ENCODE measurements around the gene SLC7A14.
"Not testable (repeated sequence)": the region's sequence is repeated elsewhere in the genome, so short reads cannot be mapped to it uniquely, and the experiment has no call there.

SLC7A14 gene

DNA sequence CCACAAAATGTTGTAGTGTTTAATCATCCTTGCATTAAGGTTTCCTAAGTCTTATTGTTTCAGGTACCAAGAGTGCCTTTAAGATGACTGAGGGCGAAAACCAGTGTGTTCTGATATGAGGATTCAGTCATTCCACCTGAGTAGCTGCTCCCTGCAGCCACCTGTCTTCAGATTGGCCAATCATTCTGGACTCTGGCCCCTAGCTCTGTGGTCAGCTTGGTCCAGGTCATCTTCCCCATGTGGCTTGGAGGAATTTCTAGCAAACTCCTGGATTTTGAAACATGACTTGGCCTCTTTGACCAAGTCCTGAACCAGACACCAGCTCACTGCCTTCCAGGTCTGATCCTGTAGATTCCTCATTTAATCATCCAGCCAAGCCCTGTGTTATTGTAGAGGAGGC is 7.8 kb upstream of the SLC7A14 start:
- DNase-seq: no peak

DNA sequence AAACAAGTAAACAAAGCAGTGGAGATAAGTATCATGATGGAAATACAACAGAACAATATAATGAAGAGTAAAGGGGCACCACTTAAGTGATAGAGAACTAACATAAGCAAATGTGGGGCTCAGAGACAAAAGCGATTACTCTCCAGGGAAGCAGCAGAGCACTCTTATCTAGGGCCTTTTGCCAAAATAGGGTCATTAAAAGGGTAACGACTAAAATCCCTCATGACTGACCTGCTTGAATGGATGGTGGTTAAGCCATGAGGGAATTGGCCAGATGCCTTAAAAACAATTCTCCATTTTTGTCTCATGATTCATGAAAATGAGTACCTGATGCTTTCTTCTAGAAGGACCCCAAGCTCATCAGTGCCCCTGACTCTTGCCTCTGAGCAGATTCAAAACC is 3.2 kb upstream of the SLC7A14 start:
- DNase-seq: no peak

DNA sequence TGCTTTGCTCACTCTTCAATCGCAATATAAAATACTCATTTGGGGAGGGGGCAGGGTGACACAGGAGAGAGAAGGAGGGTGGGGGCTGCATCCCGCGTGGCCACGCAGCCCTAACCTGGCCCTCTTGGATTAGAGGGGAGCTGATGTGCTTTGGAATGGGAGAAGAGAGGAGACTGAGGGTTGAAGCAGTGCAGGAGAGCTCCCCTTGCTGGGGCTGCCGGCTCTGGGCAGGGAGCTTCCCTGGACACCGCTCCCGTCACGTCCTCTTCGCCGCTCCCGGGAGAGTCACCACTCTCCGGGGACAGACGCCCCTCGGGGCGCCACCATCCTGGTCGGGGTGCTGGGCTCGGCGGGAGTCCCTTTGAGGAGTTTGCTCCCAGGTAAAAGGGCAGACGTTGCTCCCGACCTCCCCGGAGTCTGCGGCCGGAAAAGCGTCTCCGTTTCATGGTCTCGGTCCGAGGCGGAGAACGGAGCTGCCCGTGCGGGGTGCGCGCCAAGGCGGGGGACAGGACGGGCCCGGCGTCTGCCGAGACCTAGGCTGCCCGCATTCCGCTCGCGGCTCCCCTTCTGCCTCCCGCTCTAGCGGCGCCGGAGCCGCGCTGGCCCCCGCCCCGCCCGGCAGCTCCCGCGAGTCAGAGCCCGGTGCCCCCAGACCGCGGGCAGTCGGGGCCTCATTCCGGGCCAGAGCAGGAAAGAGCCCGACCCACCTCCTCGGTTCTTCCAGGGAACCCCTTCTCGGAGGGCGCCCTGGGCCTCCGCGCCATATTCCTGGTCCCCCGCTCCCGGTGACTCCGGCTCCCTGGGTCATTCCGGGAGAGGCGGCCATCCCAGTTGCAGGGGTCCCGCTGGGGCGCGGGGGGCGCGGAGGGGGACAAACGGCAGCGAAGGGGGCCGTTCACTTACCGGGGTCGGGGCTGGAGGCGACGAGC is 603 bp downstream of the SLC7A14 start:
- peak in 4 of 14 donors; percentile 13 to 73 (median 41) for DNase-seq

DNA sequence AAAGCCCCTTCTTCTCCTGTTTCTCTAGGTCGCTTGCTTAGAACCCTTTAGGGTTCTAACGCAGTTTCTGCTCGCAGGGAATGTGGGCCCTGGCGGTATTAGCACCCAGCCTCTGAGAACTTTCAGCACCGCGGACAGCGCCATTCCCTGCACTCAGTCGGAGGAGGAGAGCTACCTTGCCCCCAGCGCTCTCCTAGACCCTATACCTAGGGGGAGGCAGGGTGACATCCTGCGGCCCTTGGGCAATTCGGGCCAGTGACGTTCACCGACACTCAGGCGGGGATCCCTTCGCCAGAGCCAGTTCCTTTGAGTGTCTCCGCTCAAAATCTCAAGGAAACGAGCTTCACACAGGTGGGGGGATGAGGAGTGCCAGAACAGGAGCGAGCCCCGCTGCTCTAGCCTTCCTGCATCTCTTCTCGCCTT is 1.3 kb downstream of the SLC7A14 start:
- DNase-seq: peak in 12 of 14 donors; percentile 7 to 73 (median 32)

DNA sequence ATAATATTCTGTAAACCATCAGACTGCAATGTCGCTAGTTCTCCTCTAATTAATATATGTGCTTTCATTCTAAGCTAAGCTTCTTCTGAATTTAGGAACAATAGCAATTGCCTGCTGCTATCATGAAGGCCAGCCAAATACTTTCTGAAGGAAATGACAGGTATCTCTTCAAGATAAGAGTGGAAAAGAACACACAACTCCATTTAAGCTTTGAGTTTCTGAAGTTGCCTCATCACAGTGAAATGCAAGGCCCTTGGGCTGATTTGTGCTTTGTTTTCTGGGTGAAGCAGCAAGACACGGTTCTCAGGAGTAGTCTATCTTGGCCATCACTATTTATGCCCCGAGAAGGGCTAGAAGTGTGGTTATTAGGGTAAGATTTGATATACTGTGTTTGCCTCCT is 6.2 kb downstream of the SLC7A14 start:
- no peak for DNase-seq

DNA sequence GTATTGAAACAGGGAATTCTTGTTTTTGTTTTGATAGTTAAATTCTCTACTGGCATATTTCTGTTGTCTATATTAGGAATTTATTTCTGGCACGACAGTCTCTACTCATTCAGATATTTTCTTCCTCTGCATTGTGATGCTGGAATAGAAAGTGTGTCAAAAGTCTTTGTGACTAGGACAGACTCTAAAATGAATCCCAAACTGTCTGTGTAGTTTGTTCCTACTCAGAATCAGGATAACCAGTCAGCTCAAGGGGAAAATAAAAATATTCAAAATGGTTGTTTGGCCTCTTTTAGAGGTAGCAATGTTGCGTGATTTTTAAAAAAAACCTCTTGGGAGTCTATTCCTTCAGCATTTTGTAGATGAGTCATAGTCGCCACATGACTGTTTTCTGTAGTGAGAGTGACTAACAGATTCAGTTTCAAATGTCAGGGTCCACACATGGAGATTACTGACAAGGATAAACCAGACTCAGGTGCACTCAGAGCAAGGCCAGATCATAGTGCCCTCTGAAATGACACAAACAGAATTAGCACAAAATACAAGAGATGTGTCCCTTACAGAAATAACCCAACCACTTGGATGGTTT is 13.1 kb downstream of the SLC7A14 start:
- DNase-seq: peak in 1 of 14 donors; percentile 6

DNA sequence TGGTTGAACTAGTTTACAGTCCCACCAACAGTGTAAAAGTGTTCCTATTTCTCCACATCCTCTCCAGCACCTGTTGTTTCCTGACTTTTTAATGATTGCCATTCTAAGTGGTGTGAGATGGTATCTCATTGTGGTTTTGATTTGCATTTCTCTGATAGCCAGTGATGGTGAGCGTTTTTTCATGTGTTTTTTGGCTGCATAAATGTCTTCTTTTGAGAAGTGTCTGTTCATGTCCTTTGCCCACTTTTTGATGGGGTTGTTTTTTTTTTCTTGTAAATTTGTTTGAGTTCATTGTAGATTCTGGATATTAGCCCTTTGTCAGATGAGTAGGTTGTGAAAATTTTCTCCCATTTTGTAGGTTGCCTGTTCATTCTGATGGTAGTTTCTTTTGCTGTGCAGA is 18.3 kb downstream of the SLC7A14 start:
- not testable (repeated sequence) for DNase-seq

DNA sequence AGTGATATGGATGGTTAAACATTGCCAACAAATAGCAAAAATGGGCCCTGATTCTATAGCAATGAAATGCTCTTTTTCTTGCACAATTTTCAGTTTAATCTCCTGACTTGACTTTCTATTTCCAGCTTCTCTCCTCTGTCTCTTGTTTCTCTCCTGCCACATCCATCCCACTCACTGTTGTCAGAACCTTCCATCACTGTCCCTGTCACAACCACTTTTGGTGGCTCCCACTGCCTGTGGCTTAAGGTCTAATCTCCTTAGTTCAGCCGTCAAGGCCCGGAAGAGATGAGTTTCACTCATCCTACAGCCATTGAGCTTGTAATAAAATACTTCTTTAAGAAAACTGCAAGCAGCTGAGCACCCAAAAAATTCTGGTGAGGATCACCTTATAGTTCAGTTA is 19.5 kb downstream of the SLC7A14 start:
- no peak for DNase-seq

DNA sequence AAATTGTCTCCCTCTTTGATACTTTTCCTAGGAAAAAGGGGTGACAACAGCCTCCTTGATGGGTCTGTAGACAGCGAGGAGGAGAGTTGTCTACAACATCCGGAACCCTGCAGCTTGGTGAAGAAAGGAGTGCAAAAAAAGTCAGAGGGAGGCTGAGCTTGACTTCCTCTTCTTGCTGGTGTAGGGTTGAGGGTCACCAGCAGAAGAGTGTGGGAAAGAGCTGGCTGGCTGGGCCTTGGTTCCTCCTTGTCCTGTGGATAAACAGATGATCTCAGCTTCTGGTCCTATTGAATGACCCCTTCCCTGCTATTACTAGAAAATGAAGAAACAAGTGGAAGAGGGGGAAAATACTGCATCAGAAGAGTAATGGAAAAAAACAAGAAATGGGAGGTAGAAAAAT is 20.4 kb downstream of the SLC7A14 start:
- DNase-seq: no peak

DNA sequence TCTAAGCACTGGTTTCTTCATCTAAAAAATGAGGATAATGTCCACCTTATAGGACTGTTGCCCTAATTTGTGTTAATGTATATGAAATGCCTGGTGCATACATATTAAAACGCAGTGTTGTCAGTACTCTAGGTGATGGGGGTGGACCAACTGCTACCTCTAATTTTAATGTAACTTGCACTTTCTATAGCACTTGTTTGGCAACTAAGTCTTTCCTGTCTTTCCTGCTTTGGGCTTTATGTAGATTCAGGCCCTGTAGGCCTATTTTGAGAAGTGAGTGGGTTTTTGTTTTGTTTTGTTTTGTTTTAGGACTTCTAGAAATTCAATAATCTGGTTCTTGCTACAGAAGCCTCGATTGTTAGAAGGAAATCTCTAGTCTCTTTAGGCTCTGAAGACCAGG is 21.2 kb downstream of the SLC7A14 start:
- no peak for DNase-seq

DNA sequence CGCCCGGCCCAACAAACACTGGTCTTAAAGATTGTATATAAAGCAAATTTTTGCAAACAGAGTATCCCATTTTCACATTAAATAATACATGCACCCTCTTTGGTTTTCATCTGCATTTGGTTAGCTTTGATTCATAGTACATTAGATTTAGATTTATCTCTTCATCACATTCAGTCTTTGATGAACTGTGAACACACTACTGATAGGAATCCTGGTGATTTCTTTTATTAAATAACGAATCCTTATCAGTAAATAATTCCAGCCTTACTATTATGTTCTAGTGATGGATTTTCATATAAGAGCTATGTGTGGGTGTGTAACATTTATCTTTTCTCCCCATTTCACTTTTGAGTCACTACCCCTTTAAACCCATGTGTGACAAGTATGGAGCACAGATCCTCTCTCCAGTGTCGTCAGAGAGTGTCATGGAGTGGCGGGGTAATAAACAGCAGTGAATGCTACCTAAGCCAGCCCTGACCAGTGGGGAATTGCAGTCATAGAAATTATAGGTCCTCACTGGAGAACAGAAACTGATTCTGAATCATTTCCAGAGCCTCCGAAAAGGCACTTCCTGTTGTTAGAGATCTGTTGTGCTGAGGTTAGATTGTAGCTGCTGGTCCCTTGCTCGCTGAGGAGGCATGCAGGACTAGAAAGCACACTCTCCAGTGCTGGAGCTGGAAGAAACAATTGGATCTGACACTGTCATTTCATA is 22.0 kb downstream of the SLC7A14 start:
- peak in 4 of 14 donors; percentile 3 to 23 (median 11) for DNase-seq

DNA sequence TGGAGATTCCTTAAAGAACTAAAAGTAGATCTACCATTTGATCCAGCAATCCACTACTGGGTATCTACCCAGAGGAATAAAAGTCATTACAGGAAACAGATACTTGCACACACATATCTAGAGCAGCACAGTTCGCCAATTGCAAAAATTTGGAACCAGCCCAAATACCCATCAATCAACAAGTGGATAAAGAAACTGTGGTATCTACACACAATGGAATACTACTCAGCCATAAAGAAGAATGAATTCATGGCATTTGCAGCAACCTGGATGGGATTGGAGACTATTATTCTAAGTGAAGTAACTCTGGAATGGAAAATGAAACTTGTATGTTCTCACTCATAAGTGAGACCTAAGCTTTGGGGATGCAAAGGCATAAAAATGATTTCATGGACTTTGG is 23.8 kb downstream of the SLC7A14 start:
- DNase-seq: no peak

DNA sequence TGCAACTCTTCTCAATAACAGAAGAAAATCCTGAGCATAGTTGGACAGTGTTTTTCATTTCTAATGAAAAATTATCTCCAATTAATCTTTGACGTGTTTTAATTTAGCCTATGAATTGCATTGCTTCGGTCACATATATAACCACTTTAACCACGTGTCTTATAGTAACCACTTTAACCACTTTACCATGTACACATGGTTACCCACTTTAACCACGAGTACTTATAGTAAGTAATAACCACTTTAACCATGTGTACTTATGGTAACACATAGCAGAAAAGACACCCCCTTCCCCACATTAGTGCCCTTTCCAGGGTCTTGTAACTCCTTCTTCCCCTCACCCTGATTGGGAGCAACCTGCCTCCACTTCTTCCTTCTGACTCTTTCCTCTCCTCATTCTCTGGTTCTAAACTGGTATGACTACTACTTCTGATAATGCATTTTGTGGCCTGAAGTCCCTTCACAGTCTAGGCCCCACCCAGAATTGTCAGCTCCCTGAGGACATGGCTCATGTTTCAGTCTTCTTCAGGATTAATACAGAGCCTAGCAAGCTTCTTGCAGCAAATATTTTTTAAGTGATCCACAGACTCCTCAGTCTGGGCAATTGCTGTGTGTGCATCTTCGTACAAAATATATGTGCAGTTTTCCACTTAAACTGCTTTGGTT is 25.0 kb downstream of the SLC7A14 start:
- DNase-seq: no peak

DNA sequence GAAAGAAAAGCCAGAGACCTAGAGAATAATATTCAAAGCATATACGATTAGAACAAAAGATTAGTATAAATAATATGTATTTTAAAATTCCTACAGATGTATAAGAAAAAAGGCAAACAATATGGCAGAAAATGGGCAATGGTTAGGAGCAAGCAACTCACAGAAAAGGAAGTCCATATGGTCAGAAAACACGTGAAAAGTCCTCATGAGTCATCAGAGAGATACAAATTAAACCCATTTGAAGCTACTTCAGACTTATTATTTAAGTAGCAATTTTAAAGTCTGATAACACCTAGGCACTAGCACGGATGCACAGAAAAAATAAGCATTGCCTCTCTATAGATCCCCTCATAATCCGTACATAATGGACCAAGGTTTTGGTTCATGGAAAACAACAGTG is 25.6 kb downstream of the SLC7A14 start:
- no peak for DNase-seq

DNA sequence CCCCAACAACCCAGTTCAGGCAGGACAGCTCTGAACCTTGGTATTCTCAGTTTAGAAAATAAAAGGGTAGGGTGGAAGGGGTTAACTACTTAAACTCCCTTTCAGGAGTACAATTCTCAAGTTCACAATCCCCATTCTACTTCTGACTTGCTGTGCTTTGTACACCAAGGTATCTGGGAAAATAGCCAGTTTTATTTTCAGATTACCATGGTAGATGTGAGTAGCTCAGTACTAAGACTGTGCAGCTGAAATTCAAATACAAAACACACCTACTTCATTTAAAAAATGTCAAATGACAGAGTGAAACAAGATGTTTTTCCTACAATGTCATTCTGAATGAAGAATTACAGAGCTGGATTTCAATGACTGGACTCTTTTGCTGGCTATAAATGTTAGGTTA is 27.4 kb downstream of the SLC7A14 start:
- peak in 1 of 14 donors; percentile 8 for DNase-seq

DNA sequence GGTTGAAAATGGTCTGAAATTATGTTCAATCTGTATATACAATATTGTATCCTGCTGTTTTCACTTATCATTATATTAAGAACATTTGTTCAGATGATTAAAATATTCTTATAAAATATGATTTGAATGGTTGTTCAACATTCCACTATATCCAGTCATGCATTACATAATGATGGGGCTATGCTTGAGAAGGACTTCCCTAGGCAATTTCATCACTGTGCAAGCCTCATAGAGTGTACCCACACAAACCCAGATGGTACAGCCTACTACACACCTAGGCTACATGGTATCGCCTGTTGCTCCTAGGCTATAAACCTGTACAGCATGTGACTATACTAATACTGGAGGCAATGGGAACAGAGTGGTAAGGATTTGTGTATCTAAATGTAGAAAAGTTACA is 30.5 kb downstream of the SLC7A14 start:
- no peak for DNase-seq

DNA sequence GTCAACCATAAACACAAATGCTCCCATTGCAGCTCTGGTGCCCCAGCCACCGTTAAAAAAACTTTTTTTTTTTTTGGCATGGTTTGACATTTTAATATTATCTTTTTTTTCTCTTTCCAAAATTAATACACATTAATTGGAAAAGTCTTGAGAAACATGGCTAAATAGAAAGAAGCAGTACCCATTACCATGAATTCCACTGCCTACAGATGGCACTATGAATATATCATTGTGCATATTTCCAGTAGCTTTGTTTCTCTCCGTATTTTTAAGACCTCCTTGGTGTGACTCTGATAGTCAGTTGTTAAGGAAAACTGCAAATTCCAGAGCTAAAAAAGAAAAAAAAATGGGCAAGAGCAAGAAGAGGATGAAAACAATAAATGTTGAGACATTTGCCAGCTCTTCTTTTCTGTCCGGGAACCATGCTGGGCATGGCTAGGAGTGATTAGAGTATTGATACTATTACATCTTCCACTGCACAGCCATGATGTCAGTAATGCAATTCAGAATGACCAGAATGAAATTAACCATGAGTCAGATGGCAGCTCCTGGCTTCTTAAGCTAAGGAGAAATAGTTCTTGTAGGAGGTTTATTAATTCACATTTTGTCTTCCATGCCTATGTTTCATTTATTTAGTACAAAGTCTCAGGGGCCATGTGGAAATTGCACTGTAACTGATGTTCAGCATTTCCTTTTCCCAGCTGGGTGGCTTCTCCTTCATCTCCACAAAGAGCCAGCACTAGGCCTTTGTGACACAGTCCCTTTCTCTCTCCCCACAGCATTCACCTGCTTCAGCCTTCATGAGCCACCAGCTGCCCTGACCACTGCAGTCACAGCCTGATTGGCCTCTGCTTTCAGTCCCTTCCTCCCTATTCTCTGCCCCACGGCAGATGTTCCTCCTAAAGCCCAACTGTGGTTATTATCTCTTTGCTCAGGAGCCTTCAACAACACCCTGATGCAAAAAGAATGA is 31.8 kb downstream of the SLC7A14 start:
- DNase-seq: no peak

DNA sequence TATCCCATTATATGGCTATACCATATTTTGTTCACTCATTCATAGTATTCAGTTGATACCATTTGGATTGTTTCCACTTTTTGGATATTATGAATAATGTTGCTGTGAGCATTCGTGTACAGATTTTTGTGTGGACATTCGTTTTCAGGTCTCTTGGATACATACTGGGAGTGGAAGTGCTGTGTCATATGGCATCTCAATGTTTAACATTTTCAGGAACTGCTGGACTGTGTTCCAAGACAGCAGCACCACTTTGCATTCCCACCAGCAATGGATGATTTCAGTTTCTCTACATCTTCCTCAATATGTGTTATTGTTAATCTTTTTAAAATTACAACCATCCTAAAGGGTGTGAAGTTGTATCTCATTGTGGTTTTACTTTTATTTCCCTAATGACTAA is 34.6 kb downstream of the SLC7A14 start:
- DNase-seq: no peak

DNA sequence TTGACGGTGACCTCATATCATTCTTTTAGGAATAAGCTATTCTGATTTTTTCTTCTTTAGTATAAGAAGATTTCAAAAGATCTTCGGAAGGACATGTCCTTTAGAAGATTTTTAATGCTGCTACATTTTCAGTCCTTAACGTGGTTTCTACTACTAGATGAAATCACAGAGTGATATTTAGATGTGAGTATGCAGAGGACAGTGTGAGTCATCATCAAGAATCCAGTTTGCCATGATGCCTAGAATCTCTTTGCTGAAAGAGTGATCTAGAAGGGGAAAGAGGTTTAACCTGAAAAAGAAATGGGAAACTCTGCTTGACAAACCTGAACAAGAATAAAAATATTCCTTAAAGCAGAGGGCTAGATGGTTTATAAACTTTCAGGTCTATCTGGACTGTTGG is 43.2 kb downstream of the SLC7A14 start:
- DNase-seq: no peak

DNA sequence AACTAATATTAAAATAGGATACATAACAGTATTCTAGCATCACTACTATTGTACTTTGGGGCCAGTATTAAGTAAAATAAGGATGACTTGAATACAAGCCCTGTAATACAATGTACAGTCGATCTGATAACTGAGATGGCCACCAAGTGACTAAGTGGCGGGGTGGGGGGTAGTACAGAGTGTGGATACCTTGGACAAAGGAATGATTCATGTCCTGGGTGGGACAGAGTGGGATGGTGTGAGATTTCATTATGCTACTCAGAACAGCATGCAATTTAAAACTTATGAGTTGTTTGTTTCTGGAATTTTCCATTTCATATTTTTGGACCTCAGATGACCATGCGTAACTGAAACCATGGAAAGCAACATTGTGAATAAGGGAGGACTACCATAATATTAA is 46.0 kb downstream of the SLC7A14 start:
- DNase-seq: no peak

DNA sequence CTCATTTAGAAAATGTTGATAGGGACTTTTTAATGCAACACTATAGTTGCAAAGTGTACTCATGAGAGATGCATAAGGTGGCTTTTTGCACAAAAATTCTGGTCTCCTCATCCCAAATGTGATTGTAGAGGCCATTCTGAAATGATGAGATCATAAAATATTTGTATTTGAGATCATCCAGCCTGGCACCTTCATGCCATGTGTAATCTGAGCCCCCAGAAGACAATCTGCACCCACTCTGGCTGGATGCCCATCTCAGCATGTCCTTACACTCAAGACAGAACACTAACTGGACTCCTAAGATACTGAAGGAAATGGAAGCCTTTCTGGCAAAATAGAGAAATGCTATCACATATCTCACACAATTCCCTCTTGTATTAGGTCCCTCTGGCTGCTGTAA is 49.2 kb downstream of the SLC7A14 start:
- no peak for DNase-seq

DNA sequence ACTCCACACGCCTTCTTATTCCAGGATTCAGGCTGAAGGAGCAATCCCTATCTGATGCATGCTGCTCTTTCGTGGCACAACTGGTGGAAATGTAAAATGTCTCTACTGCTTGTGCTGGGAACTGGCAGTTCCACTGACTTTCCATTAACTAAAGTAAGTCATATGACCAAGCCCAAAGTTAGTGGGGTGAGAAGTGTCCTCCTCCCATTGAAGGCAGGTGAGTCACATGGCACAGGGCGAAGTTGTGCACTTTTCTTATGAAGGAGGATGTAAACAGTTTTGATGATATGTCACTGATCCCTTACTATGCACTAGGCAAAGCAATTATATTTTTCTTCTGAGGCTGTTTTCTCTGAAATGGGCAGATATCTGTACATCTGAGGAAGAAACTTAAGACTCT is 51.6 kb downstream of the SLC7A14 start:
- no peak for DNase-seq

All from C1 segment of cervical spinal cord (tissue), 14 donors.